NCI-H510A treated with DMSO at 0.1 percent for 48 hours (cell line): Measurements from ENCODE around the gene ACADS.

Experiments
- DNase-seq: peaks from one replicate; lab custom pipeline; 2025; lab: John Stamatoyannopoulos, UW

ACADS gene

GRCh38 chr12:120725659-120726509 is at the start of gene ACADS:
Gene ACADS (plus strand): TSS chr12:120725826. CDS start chr12:120725886, 60 bp downstream.
- peak; percentile 92 for DNase-seq

- no peak for DNase-seq
These were observed 47.7 kb upstream of the ACADS start for GRCh38 chr12:120677765-120678473.

- no peak for DNase-seq
These were observed 47.1 kb upstream of the ACADS start for GRCh38 chr12:120678572-120678971.

- no peak for DNase-seq
These were observed 45.4 kb upstream of the ACADS start for GRCh38 chr12:120680165-120680738.

- DNase-seq = no peak
These were observed 41.1 kb upstream of the ACADS start for GRCh38 chr12:120684523-120684932.

GRCh38 chr12:120685522-120685921 is 40.1 kb upstream of the ACADS start:
- no peak for DNase-seq

- DNase-seq = peak; percentile 98
These were observed 39.4 kb upstream of the ACADS start for GRCh38 chr12:120686151-120686689.

GRCh38 chr12:120686690-120687577 is 38.7 kb upstream of the ACADS start, which contains the start of gene MLEC:
Gene MLEC (plus strand): TSS chr12:120687149. CDS start chr12:120687297, 148 bp downstream.
- peak; percentile 98 for DNase-seq

- no peak for DNase-seq
These were observed 37.9 kb upstream of the ACADS start for GRCh38 chr12:120687578-120688289.

GRCh38 chr12:120688527-120689071 is 37.0 kb upstream of the ACADS start:
- peak; percentile 65 for DNase-seq

- no peak for DNase-seq
These were observed 36.1 kb upstream of the ACADS start for GRCh38 chr12:120689397-120690082.

- DNase-seq = no peak
These were observed 35.6 kb upstream of the ACADS start for GRCh38 chr12:120690083-120690450.

- no peak for DNase-seq
These were observed 34.6 kb upstream of the ACADS start for GRCh38 chr12:120690978-120691377.

- no peak for DNase-seq
These were observed 33.0 kb upstream of the ACADS start for GRCh38 chr12:120692524-120693033.

GRCh38 chr12:120693848-120694247 is 31.8 kb upstream of the ACADS start:
- DNase-seq = no peak

GRCh38 chr12:120696626-120697025 is 29.0 kb upstream of the ACADS start:
- no peak for DNase-seq

- DNase-seq = no peak
These were observed 28.3 kb upstream of the ACADS start for GRCh38 chr12:120697344-120697743.

GRCh38 chr12:120698665-120699064 is 27.0 kb upstream of the ACADS start:
- no peak for DNase-seq

GRCh38 chr12:120699553-120699952 is 26.1 kb upstream of the ACADS start:
- no peak for DNase-seq

- no peak for DNase-seq
These were observed 24.7 kb upstream of the ACADS start for GRCh38 chr12:120700886-120701285.
